HG02571 (cell line): ENCODE results near the gene TMEM191B.
"Not testable (repeated sequence)": the region's sequence is repeated elsewhere in the genome, so short reads cannot be mapped to it uniquely, and the experiment has no call there.

ENCODE experiments used
- ATAC-seq: cut with Tn5 transposase; IDR thresholded peaks from one replicate; pipeline ENCODE4 v1.9.1; 2021; ENCODE audit warnings: mild to moderate bottlenecking, moderate library complexity; ENCODE audit not compliant: unreplicated experiment

The TMEM191B gene

DNA sequence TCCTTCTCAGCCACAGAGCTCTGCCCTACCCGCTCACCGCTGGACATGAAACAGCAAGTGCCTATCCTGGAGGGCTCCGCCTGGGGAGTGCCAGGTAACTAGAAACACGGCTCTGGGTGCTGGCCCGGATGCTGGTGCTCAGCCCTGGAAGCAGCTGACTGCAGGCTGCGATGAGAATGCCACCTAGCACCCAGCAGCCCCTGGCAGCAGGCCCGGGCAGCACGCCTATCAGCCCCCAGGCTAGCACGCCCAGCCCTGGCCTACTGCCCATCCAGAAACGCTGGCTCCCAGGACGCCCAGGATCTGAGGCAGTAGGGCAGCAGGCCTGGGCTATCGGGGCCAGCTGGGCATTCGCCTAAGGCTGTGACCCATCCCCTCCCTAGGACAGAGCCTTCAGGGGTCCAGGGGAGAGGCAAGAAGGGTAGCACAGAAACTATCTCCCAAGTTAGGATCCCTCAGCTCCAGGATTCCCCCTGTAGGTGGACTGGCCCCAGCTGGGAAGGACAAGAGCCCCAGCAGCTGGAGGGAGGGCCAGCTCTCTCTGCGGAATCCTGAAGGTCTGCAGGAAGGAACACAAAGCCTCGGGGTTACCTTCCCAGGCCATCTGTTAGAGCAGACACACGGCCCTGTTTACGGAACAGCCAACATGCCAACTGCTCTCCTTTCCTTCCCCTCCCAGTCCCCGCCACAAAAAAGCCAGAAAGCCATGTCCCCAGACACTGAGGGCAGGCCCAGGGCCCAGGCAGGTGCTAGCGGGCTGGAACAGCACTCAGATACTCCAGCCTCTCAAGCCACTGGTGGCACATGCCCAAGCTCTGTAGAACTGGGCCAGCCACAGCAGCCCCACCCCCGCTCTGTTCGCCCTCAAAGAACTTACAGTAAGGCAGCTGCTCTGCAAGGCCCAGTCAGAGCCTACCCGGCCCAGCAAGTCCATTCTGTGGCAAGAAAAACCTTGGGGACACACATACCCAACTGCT is 27.0 kb downstream of the TMEM191B start:
- not testable (repeated sequence) for ATAC-seq

DNA sequence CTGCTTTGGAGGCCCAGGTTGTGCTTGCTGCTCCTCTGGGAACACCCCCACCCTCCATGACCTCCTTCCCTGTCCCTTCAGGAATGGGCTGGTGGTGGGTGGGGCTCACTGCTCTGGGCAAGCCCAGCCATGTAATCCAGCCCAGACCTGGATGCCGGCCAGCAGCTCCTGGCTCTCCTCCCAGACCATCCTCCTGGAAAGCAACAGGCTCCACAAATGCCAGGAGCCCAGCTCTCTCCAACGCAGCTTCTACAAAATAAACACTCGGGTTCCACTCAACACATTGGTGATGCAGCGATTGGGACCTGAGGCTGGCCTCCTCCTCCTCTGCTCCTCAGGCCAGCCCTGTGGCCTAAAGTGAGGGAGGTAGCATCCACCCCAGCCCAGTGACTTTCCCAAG is 30.9 kb downstream of the TMEM191B start:
- not testable (repeated sequence) for ATAC-seq

DNA sequence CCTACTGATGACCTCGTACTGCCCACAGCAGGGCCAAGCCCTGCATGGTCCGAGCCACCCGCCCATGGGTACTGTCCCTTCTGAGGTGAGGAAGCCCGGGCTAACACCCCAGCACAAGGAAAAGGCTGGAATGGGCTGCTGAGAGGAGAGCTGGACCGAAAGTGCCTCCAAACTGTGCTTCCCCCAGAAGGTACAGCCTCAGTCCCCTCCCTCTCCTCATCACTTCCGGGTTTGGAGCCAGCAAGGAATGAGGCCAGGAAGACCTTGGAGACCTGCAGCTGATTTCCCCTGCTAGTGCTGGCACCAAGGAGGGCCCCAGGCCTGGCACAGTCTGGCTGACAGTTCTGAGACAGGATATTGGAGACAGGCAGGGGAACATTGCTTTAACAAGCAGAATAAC is 31.3 kb downstream of the TMEM191B start:
- ATAC-seq, result not testable (repeated sequence)

DNA sequence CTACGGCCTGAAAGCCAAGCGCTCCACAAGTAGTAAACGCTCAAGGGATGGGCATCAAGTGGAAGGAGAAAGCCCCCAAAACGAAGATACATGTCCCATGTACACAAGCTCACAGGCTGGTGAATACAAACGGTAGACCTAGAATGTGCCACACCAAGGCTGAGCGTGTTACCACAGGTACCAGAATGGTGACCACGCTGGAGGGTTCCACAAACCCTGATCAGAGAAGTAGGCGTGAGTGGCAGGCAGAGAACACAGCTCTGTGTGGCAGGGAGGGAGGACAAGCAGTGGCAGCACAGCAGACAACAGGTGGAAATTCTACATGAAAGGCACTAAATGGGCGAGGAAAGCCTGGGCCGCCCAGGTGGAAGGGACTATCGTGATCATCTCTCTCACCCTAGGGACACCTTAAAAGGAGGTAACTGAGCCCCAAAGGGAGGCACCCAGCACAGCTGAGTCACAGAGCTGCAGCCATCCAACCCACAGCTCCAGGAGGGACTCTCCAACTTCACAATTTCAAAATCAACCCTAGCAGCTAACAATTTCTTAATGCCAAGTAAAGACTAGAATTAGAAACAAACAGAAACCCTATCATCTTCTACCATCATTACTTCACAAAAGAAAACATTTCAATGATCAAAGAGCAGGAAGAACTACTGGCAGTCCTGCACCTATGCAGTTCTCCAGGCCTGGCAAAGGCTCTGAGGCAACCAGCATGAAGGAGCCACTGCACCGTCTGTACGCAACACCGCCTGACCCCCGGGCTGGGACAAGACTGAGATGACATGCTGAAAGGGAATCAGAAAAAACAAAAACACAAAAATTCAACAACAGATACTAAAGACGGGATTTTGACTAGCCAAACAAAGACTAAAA is 32.7 kb downstream of the TMEM191B start:
- ATAC-seq, result not testable (repeated sequence)

DNA sequence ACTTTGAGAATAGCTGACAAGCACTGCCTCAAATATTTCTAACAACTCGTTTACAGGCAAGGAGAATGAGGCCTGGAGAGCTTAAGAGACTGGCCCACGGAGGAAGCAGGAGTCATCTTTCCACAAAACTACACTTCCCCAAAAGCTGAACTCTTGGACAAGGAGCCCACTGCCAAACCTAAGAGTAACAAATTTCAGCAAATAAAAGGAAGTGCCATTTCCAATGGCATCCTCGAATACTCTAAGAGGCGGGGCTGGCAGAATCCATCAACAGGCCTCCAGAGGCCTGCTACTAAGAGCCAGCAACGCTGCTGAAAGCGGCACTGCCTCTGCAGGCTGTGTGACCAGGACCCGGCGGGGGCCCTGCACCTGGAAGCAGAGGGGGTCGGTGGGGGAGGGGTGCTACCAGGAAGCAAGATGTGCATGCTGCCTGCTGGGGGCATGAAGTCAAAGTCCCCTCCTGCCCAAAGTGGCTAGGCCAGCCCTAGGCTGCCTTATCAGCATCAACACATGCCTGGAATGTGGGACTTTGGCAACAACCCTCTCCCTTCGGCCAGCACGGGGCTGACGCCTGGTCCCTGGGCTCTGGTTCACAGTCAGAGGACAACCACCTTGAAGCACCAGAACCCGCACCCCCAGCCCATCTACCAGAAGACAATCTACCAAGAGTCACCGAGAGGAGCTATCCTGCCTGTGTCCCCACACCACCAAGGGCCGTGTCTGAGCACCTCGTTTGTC is 43.1 kb downstream of the TMEM191B start:
- ATAC-seq, result not testable (repeated sequence)

DNA sequence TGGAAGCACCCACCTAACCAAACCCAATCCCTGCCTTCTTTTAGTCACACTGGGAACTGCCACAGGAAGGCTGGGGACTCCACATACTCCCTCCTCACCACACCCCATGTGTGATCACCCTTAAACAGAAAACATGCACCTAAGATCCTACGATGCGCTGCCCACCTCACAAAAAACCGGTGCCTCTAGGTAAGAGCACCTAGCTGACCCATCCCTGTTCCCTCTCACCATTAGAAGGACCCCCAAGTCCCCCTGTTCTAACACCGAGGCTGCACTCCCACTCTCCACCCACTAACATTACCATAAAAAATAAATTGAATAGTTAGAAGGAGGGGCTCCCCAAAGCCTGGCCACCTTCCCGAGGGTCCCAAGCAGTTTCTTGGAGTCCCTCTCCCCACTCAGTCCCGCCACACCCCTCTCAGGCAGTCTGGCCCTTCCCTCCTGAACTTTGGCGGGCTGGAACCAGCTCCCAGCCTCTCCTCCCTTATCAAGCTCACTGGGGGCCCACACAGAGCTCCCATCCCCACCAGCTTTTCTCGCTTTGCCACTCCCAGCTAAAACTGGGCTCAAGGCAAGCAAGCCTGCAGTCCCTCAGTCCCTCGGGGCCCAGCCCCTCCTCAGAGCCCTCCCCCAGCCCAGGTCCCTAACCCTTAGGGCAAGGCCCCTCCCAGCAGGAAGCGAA is 46.0 kb downstream of the TMEM191B start:
- not testable (repeated sequence) for ATAC-seq

DNA sequence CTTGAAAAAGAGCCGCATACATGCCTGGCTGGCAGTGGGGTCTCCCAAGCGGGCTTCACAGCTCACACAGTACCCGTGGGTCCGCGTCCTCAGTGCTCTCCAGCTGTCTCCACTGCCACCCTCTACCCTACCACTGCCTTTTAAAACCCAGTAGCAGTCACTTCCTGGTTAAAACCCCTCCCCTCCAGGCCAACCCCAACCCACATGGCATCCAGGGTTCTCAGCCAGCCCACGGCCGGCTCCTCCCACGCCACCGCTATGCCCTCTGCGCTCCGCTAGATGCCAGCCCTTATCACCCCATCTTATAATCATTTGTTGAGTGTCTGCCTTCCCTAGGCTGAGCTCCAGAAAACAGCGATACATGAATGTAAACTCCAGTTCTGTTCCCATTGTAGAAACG is 47.0 kb downstream of the TMEM191B start:
- not testable (repeated sequence) for ATAC-seq

DNA sequence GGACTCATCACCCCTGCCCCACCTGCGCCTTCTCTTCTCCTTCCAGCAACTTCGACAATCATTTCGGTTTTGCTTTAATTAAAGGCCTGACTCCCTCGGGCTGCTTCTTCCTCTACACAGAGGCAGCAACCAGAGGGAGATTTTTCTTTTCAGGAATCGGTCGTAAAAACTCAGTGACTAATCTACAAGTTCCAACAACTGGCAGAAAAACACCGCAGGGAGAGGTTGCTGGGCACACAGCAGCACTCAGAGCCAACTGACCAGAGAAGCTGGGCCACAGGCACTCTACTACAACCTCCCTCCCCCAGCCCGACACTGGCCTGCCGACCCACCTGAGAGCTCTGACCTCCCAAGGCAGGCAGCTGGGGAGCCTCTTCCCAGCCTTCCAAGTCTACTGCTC is 48.1 kb downstream of the TMEM191B start:
- ATAC-seq, result not testable (repeated sequence)

DNA sequence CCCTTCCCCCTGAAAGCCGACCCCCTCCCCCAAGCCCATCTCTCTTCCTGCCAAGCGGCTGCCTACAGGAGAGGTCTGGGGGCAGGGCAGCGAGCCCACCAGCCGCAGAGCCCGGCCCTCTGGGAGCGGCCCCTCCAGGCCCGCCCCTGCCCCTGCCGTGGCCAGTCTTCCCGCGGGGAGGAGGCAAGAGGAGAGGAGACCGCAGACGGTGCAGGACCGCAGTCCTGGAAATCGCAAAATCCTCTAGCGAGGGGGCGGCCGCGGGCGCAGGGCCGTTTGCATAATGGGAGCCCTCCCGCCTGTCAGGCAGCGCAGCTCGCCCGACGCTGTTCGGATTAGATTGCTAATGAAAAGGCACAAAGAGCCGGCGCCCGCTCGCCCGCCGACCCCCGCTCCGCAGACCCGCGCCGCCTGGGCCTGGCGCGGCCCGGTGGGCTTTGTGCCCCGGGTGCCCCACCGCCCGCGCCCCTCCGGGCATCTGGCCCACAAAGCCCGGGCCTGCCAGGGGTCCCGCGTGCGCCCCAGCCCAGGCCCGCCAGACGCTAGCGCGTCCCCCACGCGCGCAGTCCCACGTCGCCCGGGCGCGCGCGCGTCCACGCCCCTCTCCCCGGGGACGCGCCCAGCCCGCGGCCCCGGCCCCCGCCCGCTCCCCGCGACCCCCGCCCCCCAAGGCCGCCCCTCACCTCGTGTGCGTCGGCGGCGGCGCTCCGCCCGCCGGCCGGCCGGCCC is 49.7 kb downstream of the TMEM191B start:
- peak; percentile 31 for ATAC-seq

DNA sequence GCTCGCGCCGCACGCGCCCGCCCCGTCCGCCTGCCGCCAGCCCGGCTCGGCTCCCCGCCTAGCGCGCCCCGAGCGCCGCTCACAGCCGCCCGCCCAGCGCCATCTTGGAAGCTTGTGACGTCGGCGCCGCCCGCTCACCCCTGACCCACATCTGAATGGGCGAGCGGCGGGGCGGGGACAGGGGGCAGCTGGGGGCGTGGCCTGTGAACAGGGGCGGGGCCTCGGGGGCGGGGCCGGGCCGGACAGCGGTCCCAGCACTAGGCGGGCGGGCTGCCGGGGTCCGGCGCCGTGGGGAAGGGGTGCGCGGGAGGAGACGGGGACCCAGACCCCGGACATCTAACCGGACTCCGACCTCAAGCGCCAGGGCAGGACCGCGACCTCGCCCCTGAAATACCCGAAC is 50.2 kb downstream of the TMEM191B start:
- ATAC-seq, result peak; percentile 82
